NCI-H2196 (cell line): ENCODE measurements around the gene COL27A1.
A peak's percentile ranks its signal among the peaks of the same experiment; 100 is the strongest.

Experiments used
- DNase-seq: peaks from one replicate; lab custom pipeline; 2025; ENCODE audit not compliant: unreplicated experiment; lab: John Stamatoyannopoulos, UW

The COL27A1 gene

GRCh38 chr9:114348906-114349482 lies 193.7 kb downstream of the COL27A1 start:
- DNase-seq: peak; percentile 12

GRCh38 chr9:114349713-114350480 lies 194.6 kb downstream of the COL27A1 start:
- no peak for DNase-seq

GRCh38 chr9:114350636-114351401 lies 195.5 kb downstream of the COL27A1 start:
- DNase-seq: no peak

GRCh38 chr9:114351932-114352331 lies 196.6 kb downstream of the COL27A1 start:
- no peak for DNase-seq

- no peak for DNase-seq
These were observed 200.5 kb downstream of the COL27A1 start for GRCh38 chr9:114355821-114356220.

GRCh38 chr9:114356792-114357191 lies 201.5 kb downstream of the COL27A1 start:
- DNase-seq: no peak

GRCh38 chr9:114357360-114357759 lies 202.0 kb downstream of the COL27A1 start:
- DNase-seq: no peak

GRCh38 chr9:114357911-114358328 lies 202.6 kb downstream of the COL27A1 start:
- no peak for DNase-seq

- DNase-seq: no peak
These were observed 204.5 kb downstream of the COL27A1 start for GRCh38 chr9:114359801-114360200.

- DNase-seq: no peak
These were observed 206.2 kb downstream of the COL27A1 start for GRCh38 chr9:114361542-114361941.
